Measurements from ENCODE around the gene EFEMP2.

Gene EFEMP2

DNA sequence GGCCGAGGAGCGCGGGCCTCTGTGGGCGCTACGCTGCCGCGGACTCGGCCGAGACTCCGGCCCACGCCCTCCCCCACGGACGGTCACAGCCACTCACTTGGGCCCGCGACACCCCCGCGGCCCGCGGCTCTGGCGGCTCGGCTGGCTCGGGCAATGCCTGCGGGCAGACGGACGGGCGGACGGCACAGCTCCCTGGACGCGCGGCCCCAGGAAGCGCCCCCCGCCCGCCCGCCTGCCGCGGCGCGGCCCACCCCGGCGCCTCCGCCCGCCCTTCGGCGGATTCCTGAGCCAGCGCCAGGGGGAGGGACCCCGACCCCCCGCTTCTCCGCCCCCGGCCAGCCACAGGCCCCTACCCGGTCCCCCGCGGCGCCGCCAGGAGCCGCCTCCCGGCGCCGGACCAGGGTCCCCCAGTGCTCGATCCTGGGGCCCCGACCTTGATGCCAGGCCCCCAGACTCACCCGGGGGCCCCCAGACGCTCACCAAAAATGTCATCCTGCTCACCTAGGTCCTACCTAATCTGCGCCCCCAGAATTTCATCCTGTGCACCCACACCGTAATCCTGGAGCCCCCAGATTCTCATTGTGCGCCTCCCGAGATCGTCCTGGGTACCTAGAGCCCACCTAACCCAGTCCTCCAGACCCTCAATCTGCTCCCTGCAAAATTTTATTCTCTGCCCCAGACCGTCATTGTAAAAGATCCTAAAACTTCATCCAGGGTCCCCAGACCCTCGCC is at the start of gene EFEMP2:
TSS of gene EFEMP2 (minus strand) at position 215 of the 732 bp plus-strand sequence. CDS start 446 bp downstream, outside the sequence.
- peak; percentile 86 for DNase-seq

DNA sequence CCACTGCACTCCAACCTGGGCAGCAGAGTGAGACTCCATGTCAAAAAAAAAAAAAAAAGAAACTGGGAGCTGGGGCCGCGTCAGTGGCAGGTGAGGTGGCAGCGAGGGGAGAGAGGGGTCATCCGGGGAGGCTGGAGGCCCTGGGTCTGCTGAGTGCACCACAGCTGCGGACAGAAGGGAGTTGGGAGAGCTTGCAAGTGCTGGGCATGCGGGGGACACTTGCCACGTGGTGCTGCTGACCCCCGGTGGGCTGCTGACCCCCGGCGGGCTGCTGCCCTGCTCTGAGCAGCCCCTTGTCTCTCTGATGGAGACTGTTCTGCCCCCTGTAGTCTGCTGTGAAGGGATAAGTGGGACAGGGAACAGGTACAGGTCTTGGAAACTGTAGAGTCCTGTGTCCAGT is 49.3 kb upstream of the EFEMP2 start:
- no peak for DNase-seq

- no peak for DNase-seq
Measured at GRCh38 chr11:65921033-65921555, 48.5 kb upstream of the EFEMP2 start.

GRCh38 chr11:65920372-65920802 is 47.8 kb upstream of the EFEMP2 start:
- DNase-seq = no peak

- DNase-seq = peak; percentile 67
Measured at GRCh38 chr11:65919573-65920371, 47.2 kb upstream of the EFEMP2 start.

- peak; percentile 100 for DNase-seq
Measured at GRCh38 chr11:65919141-65919572, 46.6 kb upstream of the EFEMP2 start, which contains the start of gene DRAP1. Gene DRAP1, plus strand, starts transcription at chr11:65919426. Its CDS starts 76 bp downstream, at chr11:65919502.

DNA sequence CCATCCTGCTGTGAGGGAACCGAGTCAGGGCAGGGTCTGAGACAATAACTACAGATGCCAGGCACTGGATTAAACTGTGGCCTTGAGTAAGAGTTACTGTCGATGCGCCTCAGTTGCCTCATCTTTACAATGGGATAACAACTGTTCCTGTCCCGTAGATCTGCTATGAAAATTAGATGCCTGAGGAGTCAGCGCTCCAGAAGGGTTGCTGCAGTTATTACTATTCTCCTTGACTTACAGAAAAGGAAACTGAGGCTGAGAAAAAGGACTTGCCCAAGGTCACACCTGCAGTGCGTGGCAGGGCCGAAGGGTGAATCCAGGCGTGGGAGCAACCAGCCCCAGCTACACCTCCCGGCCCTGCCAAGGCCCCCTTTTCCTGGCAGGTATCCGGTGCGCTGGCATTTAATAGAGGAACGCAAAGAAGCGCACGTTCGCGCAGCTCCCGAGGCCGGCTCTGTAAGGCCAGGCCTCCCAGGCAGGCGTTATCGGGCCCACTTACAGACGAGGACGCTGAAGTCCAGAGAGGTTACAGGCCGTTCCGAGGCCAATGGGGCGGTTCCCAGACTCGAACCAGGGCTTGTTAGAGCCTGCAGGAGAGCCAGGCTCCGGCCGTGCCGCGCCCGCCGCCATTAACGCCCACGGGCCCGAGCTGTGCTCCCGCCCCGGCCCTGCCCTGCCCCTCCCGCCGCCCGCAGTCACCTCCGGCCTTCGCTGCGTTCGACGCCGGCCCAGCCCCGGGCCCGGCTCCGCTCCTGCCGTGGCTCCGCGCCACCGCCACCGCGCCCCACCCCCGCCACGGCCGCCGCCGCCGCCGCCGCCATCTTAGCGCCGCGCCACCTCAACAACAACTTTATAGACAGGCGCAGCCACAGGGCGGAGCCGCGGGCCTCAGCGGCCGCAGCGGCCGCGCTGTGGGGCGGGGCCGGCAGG is 45.9 kb upstream of the EFEMP2 start, which contains the start of gene C11orf68:
TSS of gene C11orf68 (minus strand) at position 852 of the 930 bp plus-strand sequence. CDS start at position 821, 31 bp downstream.
- DNase-seq = no peak

DNA sequence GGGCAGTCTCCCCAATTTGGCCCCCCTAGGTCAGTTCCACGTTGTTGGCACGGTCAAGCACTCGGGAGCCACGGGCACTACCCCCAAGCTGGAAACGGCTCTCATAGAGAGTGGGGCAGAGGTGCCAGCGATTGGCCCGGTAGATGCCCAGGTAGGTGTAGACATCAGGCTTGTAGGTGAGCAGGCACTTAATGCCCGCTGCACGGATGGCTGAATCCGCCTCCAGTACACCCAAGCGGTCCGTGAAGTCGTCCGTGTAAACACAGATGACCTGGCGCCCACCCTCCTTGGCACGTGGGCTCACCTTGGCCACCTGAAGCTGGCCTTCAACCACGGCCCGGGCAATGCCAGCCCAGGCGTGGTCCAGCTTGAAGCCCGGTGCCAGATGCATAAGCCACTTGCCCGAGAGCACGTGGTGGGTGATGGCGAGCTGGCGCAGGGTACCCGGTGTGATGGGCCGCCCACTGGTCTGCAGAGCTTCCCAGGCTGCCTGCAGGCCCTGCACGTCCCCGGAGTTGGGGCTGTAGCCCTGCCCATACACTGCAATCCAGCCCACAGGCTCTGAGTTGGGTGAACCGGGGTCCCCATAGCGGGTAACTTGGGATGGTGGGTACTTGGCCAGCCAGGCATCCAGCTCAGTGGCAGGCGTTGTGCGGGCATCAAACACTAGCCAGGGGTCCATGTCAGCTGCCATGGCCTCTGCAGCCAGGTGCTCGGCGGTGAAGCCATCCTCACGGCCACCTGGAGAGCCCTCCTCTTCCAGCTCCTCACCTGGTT is 45.0 kb upstream of the EFEMP2 start:
- no peak for DNase-seq

DNA sequence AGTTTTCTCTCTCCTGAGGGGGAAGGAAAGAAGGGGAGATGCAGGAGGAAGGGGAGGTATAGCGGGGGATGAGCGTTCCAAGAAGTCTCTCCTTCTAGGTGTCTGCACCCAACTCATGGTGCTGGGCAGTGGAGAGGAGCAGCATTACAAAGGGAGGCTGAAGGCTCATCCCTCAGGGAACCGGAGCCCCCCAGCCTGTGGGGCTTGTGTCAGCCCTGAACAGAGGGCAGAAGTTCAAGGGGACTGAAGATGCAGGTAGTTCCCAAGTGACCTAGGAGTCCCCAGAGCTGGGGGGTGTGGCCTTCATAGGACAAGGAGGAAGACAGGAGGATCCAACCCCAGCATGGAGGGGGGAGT is 44.5 kb upstream of the EFEMP2 start:
- no peak for DNase-seq

DNA sequence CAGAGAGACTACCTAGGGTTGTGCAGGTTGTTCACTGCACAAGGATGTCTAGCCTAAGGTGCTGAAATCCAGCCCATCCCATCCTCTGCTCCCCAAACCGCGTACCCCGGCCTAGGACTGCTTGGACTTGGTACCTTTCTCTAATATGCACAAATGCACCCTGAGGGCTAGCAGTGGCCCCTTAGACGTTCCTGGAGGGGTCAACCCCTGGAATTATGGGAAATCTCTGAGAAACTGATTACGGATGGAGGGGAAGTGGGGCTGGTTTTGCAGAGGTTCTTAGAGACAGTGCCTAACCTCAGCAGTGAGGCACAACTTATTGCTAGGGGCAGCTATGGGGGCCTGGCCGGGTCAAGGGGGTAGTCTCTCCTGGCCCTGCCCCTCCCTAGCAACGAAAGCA is 43.8 kb upstream of the EFEMP2 start:
- no peak for DNase-seq

DNA sequence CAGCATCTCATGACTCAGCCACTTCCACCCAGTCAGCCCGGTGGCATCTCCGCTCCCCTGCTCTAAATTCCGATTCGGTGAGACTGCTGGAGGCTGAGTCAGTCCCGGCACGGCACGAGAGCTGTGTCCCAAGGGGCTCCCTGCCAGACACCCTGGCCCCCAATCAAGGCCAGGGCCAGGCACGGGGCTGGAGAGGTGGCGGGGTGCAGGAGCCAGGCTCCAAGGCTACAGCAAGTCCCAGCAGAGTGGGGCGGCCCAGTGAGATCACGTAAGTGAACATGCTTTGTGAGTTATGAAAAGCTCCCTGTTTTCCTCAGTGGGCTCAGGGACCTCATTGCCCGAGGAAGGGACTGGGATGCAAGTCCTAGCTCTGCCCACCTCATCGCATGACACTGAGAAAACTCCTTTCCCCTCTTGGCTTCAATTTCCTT is 43.2 kb upstream of the EFEMP2 start:
- no peak for DNase-seq

DNA sequence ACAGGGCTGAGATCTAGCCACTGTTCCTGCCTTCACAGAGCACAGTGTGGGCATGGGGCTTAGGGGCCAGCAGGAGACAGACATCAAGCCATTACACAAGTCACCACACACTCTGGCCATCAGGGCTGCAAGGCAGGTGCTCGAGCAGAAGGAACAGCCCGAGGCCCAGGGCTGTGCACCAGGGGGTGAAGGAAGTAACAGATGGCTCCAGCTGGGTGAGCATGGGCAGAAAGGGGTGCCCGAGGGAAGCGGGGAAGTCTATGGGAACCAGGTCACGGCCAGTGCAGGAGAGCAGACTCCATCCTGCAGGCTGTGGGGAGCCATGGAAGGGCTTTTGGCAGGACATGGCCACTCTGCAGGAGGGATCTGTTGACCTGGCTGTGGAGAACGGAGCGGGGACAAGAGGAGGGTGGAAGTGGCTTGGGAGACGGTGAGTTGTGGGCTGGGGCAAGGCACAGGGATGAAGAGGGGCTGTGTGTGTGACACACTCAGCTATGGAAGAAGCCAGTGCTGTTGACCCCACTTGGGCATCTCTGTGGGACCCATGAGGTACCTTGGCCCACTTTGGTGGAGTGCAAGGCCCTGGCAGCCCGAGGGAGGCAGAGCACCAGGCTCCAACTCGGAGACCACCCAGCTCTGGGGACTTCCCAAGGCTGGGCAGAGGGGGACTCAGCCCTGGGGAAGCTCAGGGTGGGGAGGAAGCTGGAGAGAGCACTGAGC is 42.7 kb upstream of the EFEMP2 start:
- DNase-seq = no peak

GRCh38 chr11:65912845-65913244 is 40.2 kb upstream of the EFEMP2 start:
- DNase-seq = no peak

- peak; percentile 75 for DNase-seq
Measured at GRCh38 chr11:65911682-65912568, 39.3 kb upstream of the EFEMP2 start.

DNA sequence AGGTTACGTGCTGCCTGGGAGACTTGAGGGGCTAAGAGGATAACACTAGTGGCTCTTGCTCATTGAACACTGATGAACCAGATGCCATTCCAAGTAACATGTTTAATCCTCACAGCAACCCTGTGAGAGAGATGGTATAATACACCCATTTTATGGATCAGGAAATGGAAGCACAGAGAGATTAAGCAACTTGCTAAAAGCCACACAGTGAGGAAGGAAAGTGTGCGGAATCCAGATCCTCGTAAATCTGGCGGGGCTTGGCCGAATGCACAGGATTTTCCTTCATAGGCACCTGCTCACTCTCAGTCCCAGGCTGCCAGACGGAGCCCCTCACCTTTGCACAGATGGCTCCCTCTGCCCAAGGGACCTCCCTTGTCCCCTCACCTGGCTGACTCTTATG is 35.3 kb upstream of the EFEMP2 start:
- no peak for DNase-seq

GRCh38 chr11:65906602-65907001 is 34.0 kb upstream of the EFEMP2 start:
- no peak for DNase-seq

GRCh38 chr11:65903715-65904114 is 31.1 kb upstream of the EFEMP2 start:
- DNase-seq = no peak

GRCh38 chr11:65903068-65903481 is 30.5 kb upstream of the EFEMP2 start:
- no peak for DNase-seq

DNA sequence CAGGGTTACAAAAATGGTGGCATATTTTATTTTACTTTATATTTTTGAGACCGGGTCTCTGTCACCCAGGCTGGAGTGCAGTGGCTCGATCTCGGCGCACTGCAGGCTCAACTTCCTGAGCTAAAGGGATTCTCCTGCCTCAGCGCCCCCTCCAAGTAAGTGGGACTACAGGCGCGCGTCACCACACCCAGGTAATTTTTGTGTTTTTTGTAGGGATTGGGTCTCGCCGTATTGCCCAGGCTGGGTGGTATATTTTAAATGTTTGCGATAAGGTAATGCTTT is 28.2 kb upstream of the EFEMP2 start:
- no peak for DNase-seq
